ENCODE measurements around the gene BSND.

BSND gene

DNA sequence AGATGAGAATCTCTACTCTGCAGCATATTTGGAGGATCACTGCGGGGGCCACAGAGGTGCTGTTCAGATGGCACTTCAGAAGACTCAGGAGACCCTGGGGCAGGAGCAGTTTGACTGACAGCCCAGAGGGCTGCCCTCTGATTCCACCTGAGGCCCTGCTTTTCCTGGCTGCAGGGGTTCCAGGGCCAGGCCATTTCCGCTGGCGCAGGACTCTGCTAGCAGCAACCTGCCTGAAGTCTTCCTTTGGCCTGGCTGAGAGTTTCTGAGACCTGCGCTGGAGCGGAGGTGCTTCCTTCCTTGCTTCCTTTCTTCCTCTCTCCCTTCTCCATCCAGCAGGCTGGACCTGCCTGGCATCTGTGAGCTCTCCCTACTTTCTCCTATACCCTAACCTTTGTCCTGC is 52.4 kb downstream of the BSND start:
- Histone ChIP-seq H3K4me3 (ENCODE audit: low read length) (no peak overlapping the region), H3K27me3 (replicated peaks; ENCODE audit: control insufficient read depth, insufficient read depth, low read length) (peaks cover 18% of the 10 kb centered on the region), H3K9ac (ENCODE audit: low read length) (no peak overlapping the region), H3K4me1 (ENCODE audit: control insufficient read depth, insufficient read depth, low read length) (peaks cover 43% of the 10 kb centered on the region), H3K9me3 (ENCODE audit: control insufficient read depth, low read length) (no peaks in the 10 kb centered on the region), H3K36me3 (ENCODE audit: control insufficient read depth, insufficient read depth, low read length, severe bottlenecking) (peaks cover 21% of the 10 kb centered on the region)
- DNase-seq (ENCODE audit: low read depth) = no peak

DNA sequence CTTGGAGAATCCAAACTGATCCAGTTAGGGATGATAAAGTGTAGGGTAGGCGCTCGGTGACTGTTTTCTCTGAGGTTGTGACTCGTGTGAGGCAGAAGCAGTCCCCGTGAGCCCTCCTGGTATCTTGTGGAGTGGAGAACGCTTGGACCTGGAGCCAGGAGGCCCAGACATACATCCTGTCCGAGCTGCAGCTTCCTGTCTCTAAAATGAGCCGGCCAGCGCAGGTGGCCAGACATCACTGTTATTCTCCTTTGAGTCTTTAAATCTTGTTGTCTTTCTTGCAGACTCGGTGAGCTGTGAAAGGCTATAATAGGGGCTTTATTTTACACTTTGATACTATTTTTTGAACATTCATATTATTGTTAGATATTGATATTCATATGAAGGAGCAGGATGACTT is 52.9 kb downstream of the BSND start:
- Histone ChIP-seq H3K4me1 (ENCODE audit: control insufficient read depth, insufficient read depth, low read length) (peaks cover 43% of the 10 kb centered on the region), H3K36me3 (ENCODE audit: control insufficient read depth, insufficient read depth, low read length, severe bottlenecking) (peaks cover 18% of the 10 kb centered on the region), H3K4me3 (ENCODE audit: low read length) (no peak overlapping the region), H3K27me3 (replicated peaks; ENCODE audit: control insufficient read depth, insufficient read depth, low read length) (peaks cover 16% of the 10 kb centered on the region), H3K9me3 (ENCODE audit: control insufficient read depth, low read length) (no peaks in the 10 kb centered on the region), H3K9ac (ENCODE audit: low read length) (no peak overlapping the region)
- DNase-seq (ENCODE audit: low read depth) = no peak

DNA sequence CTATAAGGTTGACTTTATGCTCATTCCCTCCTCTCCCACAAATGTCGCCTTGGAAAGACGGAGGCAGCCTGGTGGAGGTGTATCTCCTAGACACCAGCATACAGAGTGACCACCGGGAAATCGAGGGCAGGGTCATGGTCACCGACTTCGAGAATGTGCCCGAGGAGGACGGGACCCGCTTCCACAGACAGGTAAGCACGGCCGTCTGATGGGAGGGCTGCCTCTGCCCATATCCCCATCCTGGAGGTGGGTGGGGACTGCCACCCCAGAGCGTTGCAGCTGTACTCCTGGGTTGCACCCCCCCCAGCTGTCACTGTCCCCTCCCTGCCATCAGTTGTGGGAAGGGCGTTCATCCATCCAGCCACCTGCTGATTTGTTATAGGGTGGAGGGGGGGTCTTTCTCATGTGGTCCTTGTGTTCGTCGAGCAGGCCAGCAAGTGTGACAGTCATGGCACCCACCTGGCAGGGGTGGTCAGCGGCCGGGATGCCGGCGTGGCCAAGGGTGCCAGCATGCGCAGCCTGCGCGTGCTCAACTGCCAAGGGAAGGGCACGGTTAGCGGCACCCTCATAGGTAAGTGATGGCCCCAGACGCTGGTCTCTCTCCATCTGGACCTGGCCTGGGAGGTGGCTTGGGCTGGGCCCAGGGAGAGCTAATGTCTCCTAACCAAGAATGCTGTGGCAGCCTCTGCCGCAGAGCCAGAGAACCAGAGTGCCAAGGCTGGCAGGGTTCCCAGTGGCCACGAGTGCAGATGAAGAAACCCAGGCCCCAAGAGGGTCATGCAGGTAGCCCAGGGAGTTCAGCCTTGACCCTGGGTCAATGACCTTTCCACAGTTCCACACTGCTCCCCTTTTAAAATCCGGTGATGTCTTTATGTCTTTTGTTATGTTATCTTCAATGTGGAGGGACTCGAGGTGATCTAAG is 53.7 kb downstream of the BSND start:
- DNase-seq (ENCODE audit: low read depth) = no peak
- H3K9ac ChIP-seq (ENCODE audit: low read length) = peak overlapping the region; percentile 72
- no peak overlapping the region for H3K4me3 ChIP-seq (ENCODE audit: low read length)
- peaks cover 17% of the 10 kb centered on the region for H3K36me3 ChIP-seq (ENCODE audit: control insufficient read depth, insufficient read depth, low read length, severe bottlenecking)
- peaks cover 8% of the 10 kb centered on the region for H3K27me3 ChIP-seq (replicated peaks; ENCODE audit: control insufficient read depth, insufficient read depth, low read length)
- H3K4me1 ChIP-seq (ENCODE audit: control insufficient read depth, insufficient read depth, low read length) = peaks cover 43% of the 10 kb centered on the region
- no peaks in the 10 kb centered on the region for H3K9me3 ChIP-seq (ENCODE audit: control insufficient read depth, low read length)

DNA sequence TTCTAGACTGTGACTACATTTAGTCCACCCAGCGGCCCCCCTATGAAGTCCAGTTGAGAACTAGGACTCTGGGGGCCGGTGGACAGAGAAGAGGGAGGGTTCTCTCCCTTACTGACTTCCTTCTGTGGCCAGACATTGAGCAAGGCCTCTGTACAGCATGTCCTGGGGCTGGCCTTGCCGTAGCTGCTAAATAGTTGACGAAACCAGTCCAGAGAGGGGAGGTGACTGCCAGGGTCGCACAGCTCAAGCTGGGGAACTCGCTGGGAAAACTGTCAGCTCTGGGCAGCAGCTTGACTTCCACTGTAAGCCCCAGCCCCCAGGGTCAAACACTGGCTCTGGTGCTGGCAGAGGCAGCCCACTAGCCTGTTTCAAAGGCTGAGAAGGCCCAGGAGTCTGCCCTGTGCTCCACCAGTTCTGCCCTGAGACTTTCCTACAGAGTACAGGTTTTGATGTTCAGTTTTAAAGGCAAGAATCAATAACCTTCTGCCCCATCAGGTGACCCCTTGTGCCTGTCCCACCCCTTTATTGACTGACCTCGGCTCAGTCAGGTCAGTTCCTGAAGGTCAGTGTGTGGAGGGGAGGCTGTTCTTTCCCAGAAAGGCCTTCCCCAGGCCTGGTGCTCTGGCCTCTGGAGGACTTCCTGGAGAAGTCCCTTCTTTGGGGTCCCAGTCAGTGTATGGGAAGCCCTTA is 54.7 kb downstream of the BSND start:
- Histone ChIP-seq H3K9ac (ENCODE audit: low read length) (peak overlapping the region; percentile 72), H3K27me3 (replicated peaks; ENCODE audit: control insufficient read depth, insufficient read depth, low read length) (peaks cover 5% of the 10 kb centered on the region), H3K36me3 (ENCODE audit: control insufficient read depth, insufficient read depth, low read length, severe bottlenecking) (peaks cover 22% of the 10 kb centered on the region), H3K4me1 (ENCODE audit: control insufficient read depth, insufficient read depth, low read length) (peaks cover 43% of the 10 kb centered on the region), H3K9me3 (ENCODE audit: control insufficient read depth, low read length) (no peaks in the 10 kb centered on the region), H3K4me3 (ENCODE audit: low read length) (no peak overlapping the region)
- peak; percentile 24 for DNase-seq (ENCODE audit: low read depth)

DNA sequence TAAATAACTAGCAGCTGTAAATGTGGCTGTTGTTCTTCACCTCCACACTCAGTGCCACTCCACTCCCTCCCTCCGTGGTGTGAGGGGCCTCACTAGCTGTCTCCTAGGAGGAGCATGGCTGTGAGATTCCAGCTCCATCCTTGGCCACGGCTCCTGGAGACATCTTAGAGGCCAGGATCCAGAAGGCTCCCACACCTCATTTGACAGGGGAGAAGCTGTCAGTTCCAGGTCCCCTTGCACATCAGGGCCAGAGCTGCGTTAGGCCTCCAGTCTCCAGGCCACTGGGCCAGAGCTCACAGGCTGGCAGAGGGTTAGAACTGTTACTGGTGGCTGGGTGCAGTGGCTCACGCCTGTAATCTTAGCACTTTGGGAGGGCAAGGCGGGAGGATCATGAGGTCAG is 55.7 kb downstream of the BSND start:
- H3K27me3 ChIP-seq (replicated peaks; ENCODE audit: control insufficient read depth, insufficient read depth, low read length) = no peaks in the 10 kb centered on the region
- H3K4me1 ChIP-seq (ENCODE audit: control insufficient read depth, insufficient read depth, low read length) = peaks cover 43% of the 10 kb centered on the region
- peaks cover 24% of the 10 kb centered on the region for H3K36me3 ChIP-seq (ENCODE audit: control insufficient read depth, insufficient read depth, low read length, severe bottlenecking)
- H3K4me3 ChIP-seq (ENCODE audit: low read length) = no peak overlapping the region
- no peaks in the 10 kb centered on the region for H3K9me3 ChIP-seq (ENCODE audit: control insufficient read depth, low read length)
- no peak for DNase-seq (ENCODE audit: low read depth)
- H3K9ac ChIP-seq (ENCODE audit: low read length) = no peak overlapping the region

DNA sequence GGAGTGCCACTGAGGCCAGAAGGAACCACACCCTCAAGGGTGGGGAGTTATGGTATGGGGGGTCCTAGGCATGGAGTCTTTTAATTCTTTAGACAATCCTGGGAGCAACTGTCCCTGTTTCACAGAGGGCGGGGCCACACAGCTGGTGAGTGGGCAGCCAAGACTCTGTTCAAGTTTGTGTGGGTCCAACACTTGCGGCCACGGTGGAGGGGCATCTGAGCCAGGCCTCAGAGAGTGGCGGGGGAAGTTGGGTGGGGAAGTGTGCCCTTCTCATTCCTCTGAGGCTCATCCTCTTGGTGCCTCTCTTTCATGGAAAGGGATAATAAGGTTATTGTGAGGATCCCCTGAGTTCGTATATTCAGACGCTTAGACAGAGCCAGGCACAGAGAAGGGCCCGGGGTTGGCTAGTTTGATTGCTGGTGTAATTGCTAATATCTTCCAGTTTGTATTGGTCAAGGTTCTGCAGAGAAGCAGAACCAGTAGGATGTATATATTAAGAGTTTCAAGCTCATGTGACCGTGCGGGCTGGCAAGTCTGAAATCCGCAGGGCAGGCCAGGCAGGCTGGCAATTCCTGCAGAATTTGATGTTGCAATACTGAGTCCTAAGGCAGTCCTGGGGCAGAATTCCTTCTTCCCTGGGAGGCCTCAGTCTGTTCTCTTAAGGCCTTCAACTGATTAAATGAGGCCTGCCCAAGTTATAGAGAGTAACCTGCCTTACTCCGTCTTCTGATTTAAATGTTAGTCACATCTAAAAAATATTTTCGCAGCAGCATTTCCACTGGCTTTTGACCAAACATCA is 56.5 kb downstream of the BSND start:
- H3K4me1 ChIP-seq (ENCODE audit: control insufficient read depth, insufficient read depth, low read length) = peaks cover 38% of the 10 kb centered on the region
- no peaks in the 10 kb centered on the region for H3K9me3 ChIP-seq (ENCODE audit: control insufficient read depth, low read length)
- peaks cover 32% of the 10 kb centered on the region for H3K36me3 ChIP-seq (ENCODE audit: control insufficient read depth, insufficient read depth, low read length, severe bottlenecking)
- DNase-seq (ENCODE audit: low read depth) = peak; percentile 68
- no peak overlapping the region for H3K9ac ChIP-seq (ENCODE audit: low read length)
- H3K27me3 ChIP-seq (replicated peaks; ENCODE audit: control insufficient read depth, insufficient read depth, low read length) = no peaks in the 10 kb centered on the region
- no peak overlapping the region for H3K4me3 ChIP-seq (ENCODE audit: low read length)

DNA sequence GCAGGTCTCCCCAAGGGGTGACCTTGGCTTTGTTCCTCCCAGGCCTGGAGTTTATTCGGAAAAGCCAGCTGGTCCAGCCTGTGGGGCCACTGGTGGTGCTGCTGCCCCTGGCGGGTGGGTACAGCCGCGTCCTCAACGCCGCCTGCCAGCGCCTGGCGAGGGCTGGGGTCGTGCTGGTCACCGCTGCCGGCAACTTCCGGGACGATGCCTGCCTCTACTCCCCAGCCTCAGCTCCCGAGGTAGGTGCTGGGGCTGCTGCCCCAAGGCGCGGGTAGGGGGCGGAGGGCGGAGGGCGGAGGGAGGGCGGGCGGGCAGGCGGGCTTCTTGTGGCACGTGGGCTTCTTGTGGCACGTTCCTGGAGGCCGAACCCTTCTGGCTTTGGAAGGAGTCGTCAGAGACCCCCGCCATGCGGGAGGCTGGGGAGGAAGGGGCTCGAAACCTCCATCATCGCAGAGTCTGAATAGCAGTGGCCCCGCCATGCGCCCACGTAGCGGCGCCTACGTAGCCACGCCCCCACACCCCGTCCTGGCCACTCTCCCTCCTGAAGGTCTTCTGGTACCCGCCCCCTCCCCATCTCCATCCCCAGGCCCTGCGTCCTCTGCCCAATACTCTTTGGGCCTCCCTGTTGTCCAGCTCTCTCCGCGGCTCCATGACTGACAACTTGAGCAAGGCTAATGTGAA is 57.4 kb downstream of the BSND start:
- H3K4me3 ChIP-seq (ENCODE audit: low read length) = no peak overlapping the region
- no peak for DNase-seq (ENCODE audit: low read depth)
- H3K4me1 ChIP-seq (ENCODE audit: control insufficient read depth, insufficient read depth, low read length) = peaks cover 32% of the 10 kb centered on the region
- no peaks in the 10 kb centered on the region for H3K27me3 ChIP-seq (replicated peaks; ENCODE audit: control insufficient read depth, insufficient read depth, low read length)
- peaks cover 41% of the 10 kb centered on the region for H3K36me3 ChIP-seq (ENCODE audit: control insufficient read depth, insufficient read depth, low read length, severe bottlenecking)
- H3K9me3 ChIP-seq (ENCODE audit: control insufficient read depth, low read length) = no peaks in the 10 kb centered on the region
- H3K9ac ChIP-seq (ENCODE audit: low read length) = no peak overlapping the region

DNA sequence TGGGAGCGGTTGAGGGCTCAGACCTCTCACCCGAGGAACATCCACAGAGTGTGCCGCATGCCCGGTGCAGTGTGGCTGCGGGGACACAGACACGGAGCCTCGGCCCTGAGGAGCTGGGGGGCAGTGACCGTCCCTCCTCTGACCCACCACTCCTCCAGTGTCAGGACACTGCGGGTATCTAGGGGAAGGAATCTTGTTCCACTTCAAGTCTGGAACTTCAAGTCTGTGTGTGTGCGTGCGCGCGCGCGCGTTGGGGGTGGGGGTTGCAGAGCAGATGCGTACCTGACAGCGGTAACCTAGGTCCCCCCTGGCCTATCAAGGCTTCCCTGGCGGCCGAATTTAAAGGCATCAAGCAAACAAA is 57.9 kb downstream of the BSND start:
- Histone ChIP-seq H3K9me3 (ENCODE audit: control insufficient read depth, low read length) (no peaks in the 10 kb centered on the region), H3K9ac (ENCODE audit: low read length) (no peak overlapping the region), H3K4me1 (ENCODE audit: control insufficient read depth, insufficient read depth, low read length) (peaks cover 26% of the 10 kb centered on the region), H3K27me3 (replicated peaks; ENCODE audit: control insufficient read depth, insufficient read depth, low read length) (no peaks in the 10 kb centered on the region), H3K36me3 (ENCODE audit: control insufficient read depth, insufficient read depth, low read length, severe bottlenecking) (peaks cover 46% of the 10 kb centered on the region), H3K4me3 (ENCODE audit: low read length) (no peak overlapping the region)
- no peak for DNase-seq (ENCODE audit: low read depth)

DNA sequence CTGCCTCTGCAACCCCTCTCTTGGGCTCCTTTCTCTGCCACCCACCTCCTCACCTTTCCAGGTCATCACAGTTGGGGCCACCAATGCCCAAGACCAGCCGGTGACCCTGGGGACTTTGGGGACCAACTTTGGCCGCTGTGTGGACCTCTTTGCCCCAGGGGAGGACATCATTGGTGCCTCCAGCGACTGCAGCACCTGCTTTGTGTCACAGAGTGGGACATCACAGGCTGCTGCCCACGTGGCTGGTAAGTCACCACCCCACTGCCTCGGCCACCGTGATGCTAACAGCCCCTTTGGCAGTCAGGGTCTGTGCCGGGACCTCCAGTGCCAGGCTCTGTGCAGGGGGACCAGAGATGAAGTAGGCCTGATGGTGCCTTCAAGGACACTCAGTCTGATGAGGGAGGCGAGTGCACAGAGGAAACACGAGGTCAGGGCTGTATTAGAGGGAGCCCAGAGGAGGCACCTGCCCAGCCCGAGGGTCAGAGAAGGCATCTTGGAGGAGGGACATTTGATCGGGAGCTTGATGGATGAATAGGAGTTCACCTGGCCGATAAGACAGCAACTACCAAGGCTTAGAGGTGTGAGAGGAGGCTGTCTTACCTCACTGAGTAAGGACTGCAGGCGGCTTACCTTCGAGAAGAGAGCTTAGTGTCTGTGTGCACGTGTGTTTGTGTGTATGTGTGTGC is 58.7 kb downstream of the BSND start:
- H3K9ac ChIP-seq (ENCODE audit: low read length) = no peak overlapping the region
- peaks cover 46% of the 10 kb centered on the region for H3K36me3 ChIP-seq (ENCODE audit: control insufficient read depth, insufficient read depth, low read length, severe bottlenecking)
- no peak for DNase-seq (ENCODE audit: low read depth)
- H3K27me3 ChIP-seq (replicated peaks; ENCODE audit: control insufficient read depth, insufficient read depth, low read length) = no peaks in the 10 kb centered on the region
- peaks cover 26% of the 10 kb centered on the region for H3K4me1 ChIP-seq (ENCODE audit: control insufficient read depth, insufficient read depth, low read length)
- H3K4me3 ChIP-seq (ENCODE audit: low read length) = no peak overlapping the region
- no peaks in the 10 kb centered on the region for H3K9me3 ChIP-seq (ENCODE audit: control insufficient read depth, low read length)

DNA sequence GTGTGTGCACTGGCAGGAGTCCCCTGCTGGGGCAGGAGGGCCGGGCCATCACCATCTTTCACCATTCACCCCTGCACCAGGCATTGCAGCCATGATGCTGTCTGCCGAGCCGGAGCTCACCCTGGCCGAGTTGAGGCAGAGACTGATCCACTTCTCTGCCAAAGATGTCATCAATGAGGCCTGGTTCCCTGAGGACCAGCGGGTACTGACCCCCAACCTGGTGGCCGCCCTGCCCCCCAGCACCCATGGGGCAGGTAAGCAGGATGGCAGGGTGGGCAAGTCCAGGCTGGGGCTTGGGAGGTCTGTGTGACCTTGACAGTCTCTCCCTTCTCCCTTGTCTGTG is 59.2 kb downstream of the BSND start:
- Histone ChIP-seq H3K4me1 (ENCODE audit: control insufficient read depth, insufficient read depth, low read length) (peaks cover 21% of the 10 kb centered on the region), H3K4me3 (ENCODE audit: low read length) (no peak overlapping the region), H3K9ac (ENCODE audit: low read length) (no peak overlapping the region), H3K27me3 (replicated peaks; ENCODE audit: control insufficient read depth, insufficient read depth, low read length) (no peaks in the 10 kb centered on the region), H3K9me3 (ENCODE audit: control insufficient read depth, low read length) (no peaks in the 10 kb centered on the region), H3K36me3 (ENCODE audit: control insufficient read depth, insufficient read depth, low read length, severe bottlenecking) (peaks cover 46% of the 10 kb centered on the region)
- DNase-seq (ENCODE audit: low read depth) = no peak
